ENCODE measurements around the gene DNASE1. TPM values are rescaled to one million over a fixed set of nuclear protein-coding genes. Genes with fewer than 3 reads are reported as not detected.
A peak's percentile ranks its signal among the peaks of the same experiment; 100 is the strongest.

DNASE1 gene
- total RNA-seq, 1 experiment from 2014 or later = 63.3 TPM

DNA sequence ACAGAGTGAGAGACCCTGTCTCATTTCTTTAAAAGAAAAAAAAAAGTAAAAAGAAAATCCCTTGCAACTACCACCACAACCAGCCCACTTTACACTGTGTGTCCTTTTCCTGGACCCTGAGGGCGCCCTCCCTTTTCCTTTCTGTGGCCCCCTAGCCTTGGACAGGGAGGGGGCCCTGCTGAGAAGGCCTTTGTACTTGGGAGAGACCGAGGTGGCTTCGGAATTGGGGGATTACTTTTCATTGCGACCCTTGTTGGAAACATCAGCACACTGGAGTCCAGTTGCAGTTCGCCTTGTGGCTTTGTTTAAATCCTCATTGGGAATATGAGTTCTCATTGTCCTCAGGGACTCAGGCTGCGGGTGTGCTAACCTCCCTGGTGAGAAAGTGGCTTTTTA lies 9.4 kb upstream of the DNASE1 start:
- Histone ChIP-seq H3K27ac (no peak overlapping the region), H3K36me3 (ENCODE audit: low read depth) (0 out of 2 replicates have a peak, but pooled peaks cover 6% of the 10 kb centered on the region), H3F3A (ENCODE audit: insufficient read depth, low read depth) (peaks cover 44% of the 10 kb centered on the region), H3K4me3 (no peak overlapping the region), H3K9me3 (ENCODE audit: insufficient read depth, low read depth) (no peaks in the 10 kb centered on the region), H3K27me3 (ENCODE audit: insufficient read depth, low read depth) (no peaks in the 10 kb centered on the region), H2AFZ (no peak overlapping the region), H3K9me2 (ENCODE audit: insufficient read depth) (no peaks in the 10 kb centered on the region), H3K4me2 (peak overlapping the region; percentile 52), H4K20me1 (ENCODE audit: insufficient read depth) (peaks cover 12% of the 10 kb centered on the region; the same call in 1 of the 2 replicates), H3K4me1 (replicated peaks; ENCODE audit: insufficient read depth) (peaks cover 49% of the 10 kb centered on the region), H3K79me2 (ENCODE audit: low read depth) (0 out of 2 replicates have a peak, but pooled peaks cover 4% of the 10 kb centered on the region)
- TF ChIP-seq, protein P1, sequence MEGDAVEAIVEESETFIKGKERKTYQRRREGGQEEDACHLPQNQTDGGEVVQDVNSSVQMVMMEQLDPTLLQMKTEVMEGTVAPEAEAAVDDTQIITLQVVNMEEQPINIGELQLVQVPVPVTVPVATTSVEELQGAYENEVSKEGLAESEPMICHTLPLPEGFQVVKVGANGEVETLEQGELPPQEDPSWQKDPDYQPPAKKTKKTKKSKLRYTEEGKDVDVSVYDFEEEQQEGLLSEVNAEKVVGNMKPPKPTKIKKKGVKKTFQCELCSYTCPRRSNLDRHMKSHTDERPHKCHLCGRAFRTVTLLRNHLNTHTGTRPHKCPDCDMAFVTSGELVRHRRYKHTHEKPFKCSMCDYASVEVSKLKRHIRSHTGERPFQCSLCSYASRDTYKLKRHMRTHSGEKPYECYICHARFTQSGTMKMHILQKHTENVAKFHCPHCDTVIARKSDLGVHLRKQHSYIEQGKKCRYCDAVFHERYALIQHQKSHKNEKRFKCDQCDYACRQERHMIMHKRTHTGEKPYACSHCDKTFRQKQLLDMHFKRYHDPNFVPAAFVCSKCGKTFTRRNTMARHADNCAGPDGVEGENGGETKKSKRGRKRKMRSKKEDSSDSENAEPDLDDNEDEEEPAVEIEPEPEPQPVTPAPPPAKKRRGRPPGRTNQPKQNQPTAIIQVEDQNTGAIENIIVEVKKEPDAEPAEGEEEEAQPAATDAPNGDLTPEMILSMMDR (conservative IDR thresholded peaks at IDR 0.05) = no peak
- TF ChIP-seq EZH2 (IDR thresholded peaks at IDR 0.05; ENCODE audit: low read depth) = no peak
- POLR2A ChIA-PET (ENCODE audit: unreplicated experiment) = no interaction called here
- intact Hi-C loops (cut with micrococcal nuclease; ENCODE audit: unreplicated experiment) = loop anchor here (10.0 kb wide), 3 partner anchors 120 to 490 kb away; no protein-coding TSS in a partner anchor
- no TSS peak for BruUV-seq (replicated peaks)
- no peak for DNase-seq
- CTCF ChIA-PET = no interaction called here

DNA sequence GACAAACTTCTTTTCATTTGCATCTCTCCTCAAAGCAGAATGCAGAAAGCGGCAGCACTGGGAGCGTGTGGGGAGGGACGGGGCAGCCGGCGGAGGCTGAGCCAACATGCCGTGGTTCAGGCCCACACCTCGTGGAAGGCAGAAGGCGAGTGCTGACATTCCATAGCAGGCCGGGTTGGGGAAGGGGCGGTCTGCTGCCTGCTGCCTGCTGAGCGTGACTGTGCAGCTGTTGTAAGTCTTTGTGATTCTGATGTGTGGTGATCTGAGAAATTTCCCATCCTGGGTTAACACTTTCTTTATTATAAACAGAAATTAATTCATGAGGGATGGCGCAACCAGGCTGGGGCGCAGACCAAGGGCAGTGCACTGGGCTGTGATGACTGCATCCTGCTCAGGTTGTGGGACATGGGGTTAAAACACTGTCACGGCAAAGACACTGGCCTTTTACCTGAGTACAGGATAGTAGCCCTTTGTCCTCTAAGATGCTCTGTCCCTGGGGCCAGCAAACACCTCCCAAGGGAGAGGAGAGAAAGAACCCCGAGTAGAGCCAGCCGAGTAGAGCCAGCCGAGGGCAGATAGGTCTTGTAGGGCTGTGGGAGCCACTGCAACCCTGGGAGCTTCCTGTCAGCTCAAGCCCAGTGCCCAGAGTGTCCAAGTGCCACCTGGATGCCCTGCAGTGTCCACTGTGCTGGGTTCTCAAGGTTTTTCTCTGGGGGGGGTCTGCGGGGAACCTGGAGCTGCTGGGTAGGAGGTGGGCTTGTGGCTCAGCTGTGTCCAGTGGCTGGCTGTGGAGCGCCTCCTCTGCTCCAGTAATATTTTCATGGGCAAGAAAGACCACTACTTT lies 8.8 kb upstream of the DNASE1 start:
- H3K79me2 ChIP-seq (ENCODE audit: low read depth) = 0 out of 2 replicates have a peak, but pooled peaks cover 4% of the 10 kb centered on the region
- H3K4me2 ChIP-seq = peak overlapping the region; percentile 52
- no peak for DNase-seq
- no TSS peak for BruUV-seq (replicated peaks)
- TF ChIP-seq EZH2 (IDR thresholded peaks at IDR 0.05; ENCODE audit: low read depth) = no peak
- TF ChIP-seq, protein P1 (conservative IDR thresholded peaks at IDR 0.05) = no peak
- no peaks in the 10 kb centered on the region for H3K27me3 ChIP-seq (ENCODE audit: insufficient read depth, low read depth)
- ChIA-PET CTCF (no interaction called here), POLR2A (ENCODE audit: unreplicated experiment) (interaction anchor here (0.6 to 1.0 kb wide), 3 partner anchors 131 to 728 kb away, joined by 6 to 11 read pairs (median 10); no protein-coding TSS in a partner anchor)
- H3K9me2 ChIP-seq (ENCODE audit: insufficient read depth) = no peaks in the 10 kb centered on the region
- peaks cover 12% of the 10 kb centered on the region; the same call in 1 of the 2 replicates for H4K20me1 ChIP-seq (ENCODE audit: insufficient read depth)
- H3K27ac ChIP-seq = peak overlapping the region; percentile 51
- H3K9me3 ChIP-seq (ENCODE audit: insufficient read depth, low read depth) = no peaks in the 10 kb centered on the region
- peaks cover 49% of the 10 kb centered on the region for H3K4me1 ChIP-seq (replicated peaks; ENCODE audit: insufficient read depth)
- peaks cover 48% of the 10 kb centered on the region for H3F3A ChIP-seq (ENCODE audit: insufficient read depth, low read depth)
- intact Hi-C loops (cut with micrococcal nuclease; ENCODE audit: unreplicated experiment) = loop anchor here (2.0 to 10.0 kb wide), 4 partner anchors 35 to 491 kb away; partner anchors contain the start of gene SLX4
- 0 out of 2 replicates have a peak, but pooled peaks cover 6% of the 10 kb centered on the region for H3K36me3 ChIP-seq (ENCODE audit: low read depth)
- 0 out of 2 replicates have a peak overlapping the region, but pooled peaks have one; percentile 0 for H3K4me3 ChIP-seq
- no peak overlapping the region for H2AFZ ChIP-seq

DNA sequence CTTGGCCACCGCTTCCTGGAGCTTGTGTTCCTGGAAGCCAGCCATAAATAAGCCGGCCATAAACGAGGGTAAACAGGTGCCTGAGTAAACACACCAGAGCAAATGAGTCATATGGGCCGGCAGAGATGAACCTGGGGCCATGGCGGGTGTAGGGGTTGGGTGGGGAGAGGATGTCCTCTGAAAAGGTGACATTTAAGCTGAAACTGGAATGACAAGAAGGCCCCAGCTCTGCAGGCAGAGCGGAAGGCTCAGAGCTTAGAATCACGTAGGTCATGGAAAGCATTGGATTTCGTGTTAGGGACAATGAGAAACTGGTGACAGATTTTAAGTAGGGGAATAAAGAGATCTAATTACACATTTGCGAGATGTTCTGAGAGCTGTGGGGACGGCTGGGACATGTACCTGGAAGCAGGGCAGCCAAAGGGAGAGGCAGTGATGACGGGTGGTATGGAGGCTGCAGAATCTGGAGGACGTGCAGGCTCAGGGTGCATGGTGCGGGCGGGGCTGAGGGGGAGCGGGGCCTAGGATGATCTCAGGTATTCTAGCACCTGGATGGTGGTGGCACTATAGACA lies 8.1 kb upstream of the DNASE1 start:
- no peak overlapping the region for H2AFZ ChIP-seq
- peak overlapping the region; percentile 52 for H3K4me2 ChIP-seq
- no peak for TF ChIP-seq EZH2 (IDR thresholded peaks at IDR 0.05; ENCODE audit: low read depth)
- TF ChIP-seq, protein P1 (conservative IDR thresholded peaks at IDR 0.05) = no peak
- H4K20me1 ChIP-seq (ENCODE audit: insufficient read depth) = peaks cover 12% of the 10 kb centered on the region; the same call in 1 of the 2 replicates
- H3K79me2 ChIP-seq (ENCODE audit: low read depth) = 0 out of 2 replicates have a peak, but pooled peaks cover 4% of the 10 kb centered on the region
- H3K4me3 ChIP-seq = no peak overlapping the region
- peaks cover 49% of the 10 kb centered on the region for H3K4me1 ChIP-seq (replicated peaks; ENCODE audit: insufficient read depth)
- peaks cover 48% of the 10 kb centered on the region for H3F3A ChIP-seq (ENCODE audit: insufficient read depth, low read depth)
- ChIA-PET POLR2A (ENCODE audit: unreplicated experiment) (interaction anchor here (0.5 to 1.0 kb wide), 8 partner anchors 60 to 728 kb away, joined by 3 to 11 read pairs (median 5); no protein-coding TSS in a partner anchor), CTCF (no interaction called here)
- BruUV-seq (replicated peaks) = no TSS peak
- peak; percentile 92 for DNase-seq
- peak overlapping the region; percentile 51 for H3K27ac ChIP-seq
- no peaks in the 10 kb centered on the region for H3K27me3 ChIP-seq (ENCODE audit: insufficient read depth, low read depth)
- H3K9me2 ChIP-seq (ENCODE audit: insufficient read depth) = no peaks in the 10 kb centered on the region
- H3K36me3 ChIP-seq (ENCODE audit: low read depth) = 0 out of 2 replicates have a peak, but pooled peaks cover 6% of the 10 kb centered on the region
- no peaks in the 10 kb centered on the region for H3K9me3 ChIP-seq (ENCODE audit: insufficient read depth, low read depth)
- intact Hi-C loops (cut with micrococcal nuclease; ENCODE audit: unreplicated experiment) = loop anchor here (2.0 to 10.0 kb wide), 4 partner anchors 36 to 492 kb away; partner anchors contain the start of gene SLX4
